Trophoblast cell (in vitro differentiated cells and primary cell): ENCODE measurements around the gene BBS4.
"Not testable (repeated sequence)": the region's sequence is repeated elsewhere in the genome, so short reads cannot be mapped to it uniquely, and the experiment has no call there.

Experiments used
- DNase-seq, 2 donors: peaks; one replicate each; pipeline ENCODE4 v3.0.0-alpha.2; 2016
- H2AFZ ChIP-seq: 2 replicates; pipeline ENCODE4 v1.6.1; 2013; ENCODE audit warnings: low read length, moderate library complexity, mild to moderate bottlenecking; ENCODE audit not compliant: insufficient read depth, poor library complexity
- H2AK5ac ChIP-seq: 2 replicates; pipeline ENCODE4 v1.6.1; 2013; ENCODE audit warnings: mild to moderate bottlenecking, low read length
- H2BK120ac ChIP-seq: 2 replicates; pipeline ENCODE4 v1.6.1; 2013; ENCODE audit warnings: low read length, mild to moderate bottlenecking, moderate library complexity; ENCODE audit not compliant: insufficient read depth, poor library complexity
- H2BK12ac ChIP-seq: 2 replicates; pipeline ENCODE4 v1.6.1; 2013; ENCODE audit warnings: mild to moderate bottlenecking, low read length, moderate library complexity
- H2BK5ac ChIP-seq: 2 replicates; pipeline ENCODE4 v1.6.1; 2013; ENCODE audit warnings: low read length, low read depth, moderate library complexity, mild to moderate bottlenecking; ENCODE audit not compliant: poor library complexity
- H3K14ac ChIP-seq: 2 replicates; pipeline ENCODE4 v1.6.1; 2013; ENCODE audit warnings: mild to moderate bottlenecking, low read length
- H3K18ac ChIP-seq: 2 replicates; pipeline ENCODE4 v1.6.1; 2013; ENCODE audit warnings: mild to moderate bottlenecking, low read length
- H3K23ac ChIP-seq: 2 replicates; pipeline ENCODE4 v1.6.1; 2013; ENCODE audit warnings: low read length
- H3K27ac ChIP-seq: 2 replicates; pipeline ENCODE4 v1.5.1; 2013; ENCODE audit warnings: low read depth, mild to moderate bottlenecking, inconsistent platforms, low read length, moderate library complexity
- H3K27me3 ChIP-seq: 2 replicates; pipeline ENCODE4 v1.6.1; 2013; ENCODE audit warnings: inconsistent platforms, mild to moderate bottlenecking, low read length, moderate library complexity; ENCODE audit not compliant: insufficient read depth
- H3K36me3 ChIP-seq, 2 experiments: 1 replicate in 1 of 2; 2 replicates in 1 of 2; pipeline ENCODE4 v1.6.1; 2013; ENCODE audit warnings: low read length in 2 of 2, mild to moderate bottlenecking in 2 of 2, moderate library complexity in 1 of 2; ENCODE audit not compliant: insufficient read depth in 2 of 2, control insufficient read depth in 1 of 2
- H3K4ac ChIP-seq: 2 replicates; pipeline ENCODE4 v1.6.1; 2013; ENCODE audit warnings: low read depth, mild to moderate bottlenecking, low read length, moderate library complexity
- H3K4me1 ChIP-seq, 2 experiments: 1 replicate in 1 of 2; 2 replicates in 1 of 2; pipeline ENCODE4 v1.6.1; 2013; ENCODE audit warnings: low read length in 2 of 2, mild to moderate bottlenecking in 2 of 2, moderate library complexity in 1 of 2; ENCODE audit not compliant: insufficient read depth in 2 of 2, control insufficient read depth in 1 of 2
- H3K4me2 ChIP-seq: 2 replicates; pipeline ENCODE4 v1.6.1; 2013; ENCODE audit warnings: inconsistent platforms, mild to moderate bottlenecking, low read length, moderate library complexity
- H3K4me3 ChIP-seq: 2 replicates; pipeline ENCODE4 v1.5.1; 2013; ENCODE audit warnings: mild to moderate bottlenecking, low read depth, low read length, inconsistent platforms
- H3K79me1 ChIP-seq: one replicate; pipeline ENCODE4 v1.6.1; 2013; ENCODE audit warnings: low read length
- H3K79me2 ChIP-seq: 2 replicates; pipeline ENCODE4 v1.6.1; 2013; ENCODE audit warnings: low read length, mild to moderate bottlenecking; ENCODE audit not compliant: control insufficient read depth, insufficient read depth, poor library complexity
- H3K9ac ChIP-seq: 2 replicates; pipeline ENCODE4 v1.6.1; 2013; ENCODE audit warnings: mild to moderate bottlenecking, low read length
- H3K9me3 ChIP-seq: 2 replicates; pipeline ENCODE4 v1.6.1; 2013; ENCODE audit warnings: low read depth, mild to moderate bottlenecking, control low read depth, inconsistent platforms, low read length; ENCODE audit not compliant: insufficient read depth
- H4K12ac ChIP-seq: 2 replicates; pipeline ENCODE4 v1.6.1; 2013; ENCODE audit warnings: low read depth, mild to moderate bottlenecking, low read length, moderate library complexity
- H4K8ac ChIP-seq: 2 replicates; pipeline ENCODE4 v1.6.1; 2013; ENCODE audit warnings: low read depth, mild to moderate bottlenecking, low read length, moderate library complexity
- H4K91ac ChIP-seq: one replicate; pipeline ENCODE4 v1.6.1; 2013; ENCODE audit warnings: low read depth, mild to moderate bottlenecking, low read length, moderate library complexity
- WGBS: extraction: QIAGEN DNeasy Blood & Tissue Kit; methylation state at CpG from one replicate; pipeline ENCODE4 v1.1.7; 2013; ENCODE audit warnings: missing lambda C conversion rate; ENCODE audit not compliant: insufficient read length, insufficient coverage; ENCODE audit errors: extremely low coverage; 5-methylcytosine and 5-hydroxymethylcytosine counted together

The BBS4 gene

GRCh38 chr15:72700076-72700475 is 14.1 kb downstream of the BBS4 start:
- Histone ChIP-seq H3K23ac (no peak overlapping the region), H3K4ac (no peak overlapping the region), H2BK120ac (no peak overlapping the region), H3K4me3 (no peak overlapping the region), H3K18ac (no peak overlapping the region), H4K91ac (no peak overlapping the region), H3K27me3 (no peaks in the 10 kb centered on the region), H3K4me2 (no peak overlapping the region), H4K12ac (no peak overlapping the region), H2AFZ (no peak overlapping the region), H3K9me3 (no peaks in the 10 kb centered on the region), H3K9ac (no peak overlapping the region), H3K79me2 (no peaks in the 10 kb centered on the region), H2BK12ac (no peak overlapping the region), H3K4me1 (no peaks in the 10 kb centered on the region), H3K79me1 (no peaks in the 10 kb centered on the region), H2AK5ac (no peak overlapping the region), H4K8ac (no peak overlapping the region), H3K36me3 (no peaks in the 10 kb centered on the region), H3K14ac (no peak overlapping the region), H2BK5ac (no peak overlapping the region), H3K27ac (no peak overlapping the region)
- WGBS = no CpG with 5 or more reads among the region's 9 CpGs
- DNase-seq = no peak

- no peak overlapping the region for H2AFZ ChIP-seq
- WGBS = no CpG with 5 or more reads among the region's 11 CpGs
- H2BK5ac ChIP-seq = no peak overlapping the region
- no peak overlapping the region for H4K12ac ChIP-seq
- H3K9me3 ChIP-seq = no peaks in the 10 kb centered on the region
- no peak overlapping the region for H3K4ac ChIP-seq
- H3K9ac ChIP-seq = no peak overlapping the region
- no peaks in the 10 kb centered on the region for H3K27me3 ChIP-seq
- H4K91ac ChIP-seq = no peak overlapping the region
- H3K27ac ChIP-seq = no peak overlapping the region
- no peaks in the 10 kb centered on the region for H3K79me1 ChIP-seq
- H2BK120ac ChIP-seq = no peak overlapping the region
- no peak overlapping the region for H3K14ac ChIP-seq
- no peak overlapping the region for H3K23ac ChIP-seq
- no peak overlapping the region for H2AK5ac ChIP-seq
- no peak overlapping the region for H3K4me3 ChIP-seq
- H3K4me2 ChIP-seq = no peak overlapping the region
- H3K36me3 ChIP-seq = no peaks in the 10 kb centered on the region
- no peaks in the 10 kb centered on the region for H3K4me1 ChIP-seq
- H2BK12ac ChIP-seq = no peak overlapping the region
- H3K18ac ChIP-seq = no peak overlapping the region
- no peak overlapping the region for H4K8ac ChIP-seq
- no peaks in the 10 kb centered on the region for H3K79me2 ChIP-seq
- no peak for DNase-seq
These were observed 20.3 kb downstream of the BBS4 start for GRCh38 chr15:72706266-72706665.

GRCh38 chr15:72708551-72709303 is 22.7 kb downstream of the BBS4 start:
- DNase-seq = peak in 1 of 2 donors; percentile 24
- WGBS = no CpG with 5 or more reads among the region's 8 CpGs
- H2BK5ac ChIP-seq = not testable (repeated sequence)

GRCh38 chr15:72722071-72722696 is 36.2 kb downstream of the BBS4 start:
- Histone ChIP-seq H2BK5ac (no peak overlapping the region), H2BK120ac (no peak overlapping the region)

More at GRCh38 chr15:72708551-72709303, 22.7 kb downstream of the BBS4 start:
- H2AK5ac ChIP-seq, H3K4me1 ChIP-seq, H3K4me3 ChIP-seq, H3K79me1 ChIP-seq, H3K14ac ChIP-seq, H3K36me3 ChIP-seq, H3K79me2 ChIP-seq, H3K27ac ChIP-seq, H4K8ac ChIP-seq, H2BK12ac ChIP-seq, H3K23ac ChIP-seq, H4K12ac ChIP-seq, H3K4ac ChIP-seq, H3K4me2 ChIP-seq, H3K9me3 ChIP-seq, H3K9ac ChIP-seq, H3K18ac ChIP-seq, H2AFZ ChIP-seq, H2BK120ac ChIP-seq, H4K91ac ChIP-seq, H3K27me3 ChIP-seq: not testable (repeated sequence)

More at GRCh38 chr15:72722071-72722696, 36.2 kb downstream of the BBS4 start:
- Histone ChIP-seq H3K79me1 (no peaks in the 10 kb centered on the region), H3K4me2 (no peak overlapping the region), H4K12ac (no peak overlapping the region), H3K4ac (no peak overlapping the region), H3K79me2 (no peaks in the 10 kb centered on the region), H3K4me1 (no peaks in the 10 kb centered on the region), H2AFZ (no peak overlapping the region), H3K18ac (no peak overlapping the region), H2AK5ac (no peak overlapping the region), H3K9ac (no peak overlapping the region), H2BK12ac (no peak overlapping the region), H3K36me3 (peaks cover 2% of the 10 kb centered on the region in 2 experiments), H3K27ac (no peak overlapping the region), H3K4me3 (no peak overlapping the region), H3K9me3 (no peaks in the 10 kb centered on the region), H4K8ac (no peak overlapping the region), H4K91ac (no peak overlapping the region), H3K14ac (no peak overlapping the region), H3K27me3 (no peaks in the 10 kb centered on the region), H3K23ac (no peak overlapping the region)
- WGBS = no CpG with 5 or more reads among the region's 3 CpGs
- DNase-seq = peak; percentile 52 to 80
